Measurements from ENCODE around the gene NUP188. TPM values are rescaled to one million over a fixed set of nuclear protein-coding genes. Genes with fewer than 3 reads are reported as not detected.
A peak's percentile ranks its signal among the peaks of the same experiment; 100 is the strongest.

NUP188 gene
- total and polyA plus RNA-seq, 2 donors (not counting 1 experiment from before 2014, with no cell fraction given), result 42.8 to 83.6 TPM

DNA sequence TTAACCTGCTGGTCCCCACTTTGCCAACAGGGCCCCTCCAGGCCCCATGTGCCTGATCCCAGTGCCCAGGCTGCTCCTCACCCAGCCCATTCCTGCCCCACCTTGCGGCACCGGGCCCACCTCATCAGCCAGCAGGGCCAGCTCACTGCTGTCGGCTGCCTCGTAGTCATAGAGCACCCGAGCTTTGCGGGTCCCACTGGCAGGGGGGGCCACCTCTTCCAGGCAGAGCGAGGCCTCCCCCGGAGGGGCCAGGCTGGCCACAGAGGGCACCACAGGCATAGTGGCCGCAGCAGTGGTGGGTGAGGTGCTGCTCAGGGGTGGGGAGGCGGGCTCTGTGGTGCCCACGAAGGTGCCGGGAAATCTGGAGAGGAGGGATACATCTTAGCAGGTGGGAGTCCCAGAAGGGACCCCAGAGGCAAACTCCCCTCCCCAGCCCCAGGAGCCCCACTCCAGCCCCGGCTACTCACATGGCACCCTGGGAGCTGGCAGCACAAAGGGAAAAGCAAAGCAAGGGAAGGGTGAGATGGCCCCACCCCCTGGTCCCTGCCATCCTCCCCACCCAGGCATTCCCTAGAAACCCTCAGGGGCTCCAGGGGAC, 61.6 kb downstream of the NUP188 start:
- intact Hi-C loops (cut with micrococcal nuclease), result no loop called here
- no peak overlapping the region for H3K27ac Mint-ChIP-seq
- WGBS (ENCODE audit: insufficient coverage), result 94% methylated on average over 9 of the region's 13 CpGs
- ATAC-seq (ENCODE audit: low read depth) (no peak), DNase-seq (no peak)
- no peak overlapping the region for H3K4me2 ChIP-seq (replicated peaks; ENCODE audit: low read depth, low read length, poor library complexity, severe bottlenecking)
- H3K27me3 Mint-ChIP-seq, result no peaks in the 10 kb centered on the region
- H3K36me3 ChIP-seq (replicated peaks in 1 of 2; ENCODE audit: control extremely low read depth in 1 of 2, control insufficient read depth in 1 of 2, extremely low read depth in 1 of 2, insufficient read depth in 2 of 2, low read length in 1 of 2), result peaks cover 0 to 70% of the 10 kb centered on the region in 2 experiments
- no peaks in the 10 kb centered on the region for H3K9me3 Mint-ChIP-seq (ENCODE audit: insufficient read depth)
- no peaks in the 10 kb centered on the region for H3K4me1 ChIP-seq (ENCODE audit: control insufficient read depth in 2 of 2, insufficient read depth in 2 of 2, low read length in 2 of 2)
- H3K9ac ChIP-seq (ENCODE audit: low read length), result no peak overlapping the region
- no peaks in the 10 kb centered on the region for H4K20me1 ChIP-seq (ENCODE audit: control insufficient read depth, insufficient read depth, low read length, poor library complexity, severe bottlenecking)
- POLR2A ChIA-PET, result no interaction called here
- H3K79me2 ChIP-seq (ENCODE audit: control insufficient read depth, insufficient read depth, low read length), result peaks cover 5% of the 10 kb centered on the region
- H2AFZ ChIP-seq (ENCODE audit: insufficient read depth, low read depth, low read length, poor library complexity, severe bottlenecking), result no peak overlapping the region
- CTCF ChIA-PET, result interaction anchor here (0.6 to 1.2 kb wide), 2 partner anchors 56 to 145 kb away, joined by 3 to 4 read pairs; no protein-coding TSS in a partner anchor
- H3K4me1 Mint-ChIP-seq, result no peaks in the 10 kb centered on the region
- H3K27me3 ChIP-seq (replicated peaks in 1 of 4; ENCODE audit: control extremely low read depth in 1 of 4, control insufficient read depth in 3 of 4, insufficient read depth in 4 of 4, low read length in 3 of 4), result no peaks in the 10 kb centered on the region
- H3K4me3 ChIP-seq (ENCODE audit: control extremely low read depth in 1 of 5, extremely low read depth in 1 of 5, insufficient read depth in 1 of 5, low read depth in 2 of 5, low read length in 4 of 5), result no peak overlapping the region
- H3K27ac ChIP-seq (ENCODE audit: low read length in 2 of 2), result no peak overlapping the region
- TF ChIP-seq, protein P1, sequence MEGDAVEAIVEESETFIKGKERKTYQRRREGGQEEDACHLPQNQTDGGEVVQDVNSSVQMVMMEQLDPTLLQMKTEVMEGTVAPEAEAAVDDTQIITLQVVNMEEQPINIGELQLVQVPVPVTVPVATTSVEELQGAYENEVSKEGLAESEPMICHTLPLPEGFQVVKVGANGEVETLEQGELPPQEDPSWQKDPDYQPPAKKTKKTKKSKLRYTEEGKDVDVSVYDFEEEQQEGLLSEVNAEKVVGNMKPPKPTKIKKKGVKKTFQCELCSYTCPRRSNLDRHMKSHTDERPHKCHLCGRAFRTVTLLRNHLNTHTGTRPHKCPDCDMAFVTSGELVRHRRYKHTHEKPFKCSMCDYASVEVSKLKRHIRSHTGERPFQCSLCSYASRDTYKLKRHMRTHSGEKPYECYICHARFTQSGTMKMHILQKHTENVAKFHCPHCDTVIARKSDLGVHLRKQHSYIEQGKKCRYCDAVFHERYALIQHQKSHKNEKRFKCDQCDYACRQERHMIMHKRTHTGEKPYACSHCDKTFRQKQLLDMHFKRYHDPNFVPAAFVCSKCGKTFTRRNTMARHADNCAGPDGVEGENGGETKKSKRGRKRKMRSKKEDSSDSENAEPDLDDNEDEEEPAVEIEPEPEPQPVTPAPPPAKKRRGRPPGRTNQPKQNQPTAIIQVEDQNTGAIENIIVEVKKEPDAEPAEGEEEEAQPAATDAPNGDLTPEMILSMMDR (IDR thresholded peaks at IDR 0.05), result no peak
- TF ChIP-seq EZH2 (IDR thresholded peaks at IDR 0.05; ENCODE audit: borderline replicate concordance, insufficient read depth, low read depth, low read length, poor library complexity, severe bottlenecking), result no peak
- H3K9me3 ChIP-seq (ENCODE audit: control extremely low read depth in 1 of 3, control insufficient read depth in 2 of 3, insufficient read depth in 1 of 3, low read length in 2 of 3), result no peaks in the 10 kb centered on the region
- no peak overlapping the region for H3K4me3 Mint-ChIP-seq

DNA sequence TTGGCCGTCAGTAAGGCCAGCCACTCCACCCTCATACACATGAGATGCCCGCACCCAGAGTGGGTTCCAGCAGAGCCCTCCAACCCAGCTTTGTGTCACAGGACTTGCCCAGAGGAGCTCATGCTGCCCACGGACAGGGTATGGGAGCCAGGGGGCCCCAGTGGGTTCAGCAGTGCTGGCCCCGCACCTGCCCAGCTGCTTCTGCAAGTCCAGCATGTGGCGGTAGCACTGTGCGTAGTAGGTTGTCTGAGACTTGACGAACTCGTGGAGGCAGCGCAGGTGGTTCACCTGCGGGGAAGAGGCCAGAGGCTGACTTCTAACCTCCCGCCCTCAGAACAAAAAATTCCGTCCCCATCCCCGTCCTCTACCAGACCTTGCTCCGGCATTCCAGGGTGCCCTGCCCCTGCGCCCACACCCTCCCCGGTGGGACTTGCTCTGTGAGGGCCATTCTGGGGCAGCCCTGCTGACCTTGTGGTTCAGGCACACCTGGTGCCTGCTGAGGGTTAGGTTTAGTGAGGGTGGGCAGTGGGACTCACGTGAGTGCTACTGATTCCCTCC, 62.2 kb downstream of the NUP188 start:
- no peaks in the 10 kb centered on the region for H3K4me1 Mint-ChIP-seq
- no peak overlapping the region for H2AFZ ChIP-seq (ENCODE audit: insufficient read depth, low read depth, low read length, poor library complexity, severe bottlenecking)
- no peak overlapping the region for H3K4me2 ChIP-seq (replicated peaks; ENCODE audit: low read depth, low read length, poor library complexity, severe bottlenecking)
- ChIA-PET POLR2A (no interaction called here), CTCF (interaction anchor here (1.1 kb wide), 1 partner anchor 18 kb away, joined by 3 read pairs; the partner anchor contains the start of gene SH3GLB2)
- no peaks in the 10 kb centered on the region for H3K9me3 Mint-ChIP-seq (ENCODE audit: insufficient read depth)
- no peaks in the 10 kb centered on the region for H4K20me1 ChIP-seq (ENCODE audit: control insufficient read depth, insufficient read depth, low read length, poor library complexity, severe bottlenecking)
- H3K27me3 ChIP-seq (replicated peaks in 1 of 4; ENCODE audit: control extremely low read depth in 1 of 4, control insufficient read depth in 3 of 4, insufficient read depth in 4 of 4, low read length in 3 of 4), result no peaks in the 10 kb centered on the region
- no peaks in the 10 kb centered on the region for H3K4me1 ChIP-seq (ENCODE audit: control insufficient read depth in 2 of 2, insufficient read depth in 2 of 2, low read length in 2 of 2)
- ATAC-seq (ENCODE audit: low read depth), result no peak
- no peak overlapping the region for H3K27ac ChIP-seq (ENCODE audit: low read length in 2 of 2)
- 96% methylated on average over 16 of the region's 17 CpGs for WGBS (ENCODE audit: insufficient coverage)
- no peak overlapping the region for H3K4me3 Mint-ChIP-seq
- H3K27me3 Mint-ChIP-seq, result no peaks in the 10 kb centered on the region
- no peak overlapping the region for H3K4me3 ChIP-seq (ENCODE audit: control extremely low read depth in 1 of 5, extremely low read depth in 1 of 5, insufficient read depth in 1 of 5, low read depth in 2 of 5, low read length in 4 of 5)
- peak; percentile 3 for DNase-seq
- no peaks in the 10 kb centered on the region for H3K9me3 ChIP-seq (ENCODE audit: control extremely low read depth in 1 of 3, control insufficient read depth in 2 of 3, insufficient read depth in 1 of 3, low read length in 2 of 3)
- TF ChIP-seq, protein P1 (IDR thresholded peaks at IDR 0.05), result no peak
- TF ChIP-seq EZH2 (IDR thresholded peaks at IDR 0.05; ENCODE audit: borderline replicate concordance, insufficient read depth, low read depth, low read length, poor library complexity, severe bottlenecking), result no peak
- H3K9ac ChIP-seq (ENCODE audit: low read length), result no peak overlapping the region
- peaks cover 0 to 73% of the 10 kb centered on the region in 2 experiments for H3K36me3 ChIP-seq (replicated peaks in 1 of 2; ENCODE audit: control extremely low read depth in 1 of 2, control insufficient read depth in 1 of 2, extremely low read depth in 1 of 2, insufficient read depth in 2 of 2, low read length in 1 of 2)
- peaks cover 7% of the 10 kb centered on the region for H3K79me2 ChIP-seq (ENCODE audit: control insufficient read depth, insufficient read depth, low read length)
- H3K27ac Mint-ChIP-seq, result no peak overlapping the region
- intact Hi-C loops (cut with micrococcal nuclease), result no loop called here

Data from B cell (primary cell).